ENCODE measurements around the gene TEX35. TPM values are rescaled to one million over a fixed set of nuclear protein-coding genes. Genes with fewer than 3 reads are reported as not detected.
A peak's percentile ranks its signal among the peaks of the same experiment; 100 is the strongest.

Gene TEX35
- total and polyA plus RNA-seq, 2 experiments from 2014 or later = not detected

DNA sequence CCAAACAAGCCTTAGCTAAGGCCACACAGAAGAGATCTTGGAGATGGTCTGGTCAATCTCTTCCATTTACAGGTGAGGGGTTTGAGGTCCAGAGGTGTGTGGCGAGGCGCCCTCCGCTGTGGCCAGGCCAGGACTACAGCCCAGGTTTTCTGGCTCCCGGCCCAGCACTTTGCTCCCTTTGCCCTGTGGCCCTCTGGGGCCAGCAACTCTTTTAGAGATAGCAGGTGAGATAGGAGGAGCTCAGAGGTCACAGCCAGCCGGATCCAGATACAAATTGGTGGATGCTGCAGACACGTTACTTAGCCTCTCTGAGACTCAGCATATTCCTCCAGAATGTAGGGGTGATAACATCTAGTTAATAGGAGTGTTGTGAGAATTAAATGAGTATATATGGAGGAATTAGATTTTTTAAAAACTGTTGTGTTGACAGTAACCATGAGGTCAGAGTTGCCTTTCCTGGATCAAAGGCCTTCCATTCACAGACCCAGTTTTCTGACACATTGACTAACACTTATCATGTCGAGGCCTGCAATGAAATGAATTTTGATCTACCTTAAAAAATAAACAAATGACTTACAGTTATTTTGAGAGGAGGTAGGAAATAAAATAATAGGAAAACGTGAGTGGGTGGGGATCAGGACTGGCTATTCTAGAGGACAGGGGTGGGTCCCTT, 16.6 kb downstream of the TEX35 start:
- no peak for DNase-seq
- Histone ChIP-seq H3K36me3 (ENCODE audit: low read depth) (no peaks in the 10 kb centered on the region), H3K27me3 (replicated peaks; ENCODE audit: insufficient read depth) (no peaks in the 10 kb centered on the region), H3F3A (ENCODE audit: insufficient read depth) (0 out of 2 replicates have a peak, but pooled peaks cover 4% of the 10 kb centered on the region), H3K9ac (no peak overlapping the region), H2AFZ (no peak overlapping the region), H3K9me3 (ENCODE audit: low read depth) (no peaks in the 10 kb centered on the region), H3K79me2 (ENCODE audit: insufficient read depth) (no peaks in the 10 kb centered on the region), H3K4me2 (ENCODE audit: unreplicated experiment) (no peak overlapping the region), H3K9me2 (ENCODE audit: insufficient read depth) (no peaks in the 10 kb centered on the region), H3K27ac (no peak overlapping the region), H3K4me1 (ENCODE audit: insufficient read depth) (peaks cover 13% of the 10 kb centered on the region; the same call in 1 of the 2 replicates), H3K4me3 (no peak overlapping the region), H4K20me1 (ENCODE audit: insufficient read depth) (no peaks in the 10 kb centered on the region)
- no peak for TF ChIP-seq EZH2 (IDR thresholded peaks at IDR 0.05; ENCODE audit: insufficient read depth, poor library complexity, severe bottlenecking)
- TF ChIP-seq EZH2phosphoT487 (IDR thresholded peaks at IDR 0.05; ENCODE audit: insufficient read depth, low read depth) = no peak
- in situ Hi-C loops (cut with MboI) = loop anchor here (25.0 kb wide), 1 partner anchor 833 kb away; the partner anchor contains the start of gene AXDND1
- WGBS, 2 experiments (ENCODE audit: low coverage in 1 of 2, low lambda C conversion rate in 2 of 2, missing lambda C conversion rate in 2 of 2) = 83 to 87% methylated on average over 8 of the region's 8 CpGs

DNA sequence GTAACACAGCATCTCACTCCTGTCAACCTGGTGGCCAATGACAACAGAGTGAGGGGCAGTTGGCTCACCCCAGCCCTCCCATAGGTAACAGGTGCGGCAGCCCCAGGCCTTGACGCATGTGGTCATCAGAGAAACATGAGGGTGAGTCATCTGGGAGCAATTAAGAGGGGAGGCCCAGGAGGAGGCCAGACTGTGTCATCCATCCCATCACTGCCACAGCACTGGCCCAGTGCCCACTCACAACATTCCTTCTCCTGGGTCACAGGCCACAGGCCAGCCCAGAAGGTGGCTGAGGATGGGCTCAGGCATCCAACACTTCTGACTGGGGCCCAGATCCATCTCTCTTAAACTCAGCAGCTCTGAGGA, 17.1 kb downstream of the TEX35 start:
- H3K4me3 ChIP-seq = no peak overlapping the region
- TF ChIP-seq EZH2phosphoT487 (IDR thresholded peaks at IDR 0.05; ENCODE audit: insufficient read depth, low read depth) (no peak), EZH2 (IDR thresholded peaks at IDR 0.05; ENCODE audit: insufficient read depth, poor library complexity, severe bottlenecking) (no peak)
- no peak overlapping the region for H3K27ac ChIP-seq
- H2AFZ ChIP-seq = no peak overlapping the region
- H3K36me3 ChIP-seq (ENCODE audit: low read depth) = no peaks in the 10 kb centered on the region
- 0 out of 2 replicates have a peak, but pooled peaks cover 4% of the 10 kb centered on the region for H3F3A ChIP-seq (ENCODE audit: insufficient read depth)
- no peaks in the 10 kb centered on the region for H4K20me1 ChIP-seq (ENCODE audit: insufficient read depth)
- no peak overlapping the region for H3K9ac ChIP-seq
- no peaks in the 10 kb centered on the region for H3K27me3 ChIP-seq (replicated peaks; ENCODE audit: insufficient read depth)
- H3K4me1 ChIP-seq (ENCODE audit: insufficient read depth) = peaks cover 13% of the 10 kb centered on the region; the same call in 1 of the 2 replicates
- in situ Hi-C loops (cut with MboI) = loop anchor here (25.0 kb wide), 1 partner anchor 832 kb away; the partner anchor contains the start of gene AXDND1
- 0 to 22% methylated on average over 2 of the region's 2 CpGs for WGBS, 2 experiments (ENCODE audit: low coverage in 1 of 2, low lambda C conversion rate in 2 of 2, missing lambda C conversion rate in 2 of 2)
- no peaks in the 10 kb centered on the region for H3K9me2 ChIP-seq (ENCODE audit: insufficient read depth)
- H3K4me2 ChIP-seq (ENCODE audit: unreplicated experiment) = peak overlapping the region; percentile 18
- peak; percentile 84 for DNase-seq
- H3K9me3 ChIP-seq (ENCODE audit: low read depth) = no peaks in the 10 kb centered on the region
- no peaks in the 10 kb centered on the region for H3K79me2 ChIP-seq (ENCODE audit: insufficient read depth)

DNA sequence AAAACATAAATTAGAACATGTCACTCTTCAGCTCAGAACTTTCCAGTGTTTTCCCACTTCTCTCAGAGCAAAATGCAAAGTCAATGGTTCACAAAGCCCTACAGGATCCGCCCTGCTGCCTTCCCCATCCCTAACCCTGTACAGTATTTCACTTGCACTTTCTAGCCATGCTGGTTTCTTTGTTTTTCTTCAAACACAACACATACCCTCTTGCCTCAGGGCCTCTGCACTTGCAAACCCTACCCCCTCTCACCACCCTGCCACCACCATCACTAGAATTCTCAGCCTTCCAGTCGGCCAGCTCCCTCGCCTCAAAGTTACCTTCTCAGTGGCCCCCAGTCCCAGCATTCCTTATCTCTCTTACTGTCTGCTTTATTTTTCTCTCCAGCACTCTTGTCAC, 17.6 kb downstream of the TEX35 start:
- DNase-seq = peak; percentile 27
- Histone ChIP-seq H3K4me2 (ENCODE audit: unreplicated experiment) (peak overlapping the region; percentile 18), H2AFZ (no peak overlapping the region)

DNA sequence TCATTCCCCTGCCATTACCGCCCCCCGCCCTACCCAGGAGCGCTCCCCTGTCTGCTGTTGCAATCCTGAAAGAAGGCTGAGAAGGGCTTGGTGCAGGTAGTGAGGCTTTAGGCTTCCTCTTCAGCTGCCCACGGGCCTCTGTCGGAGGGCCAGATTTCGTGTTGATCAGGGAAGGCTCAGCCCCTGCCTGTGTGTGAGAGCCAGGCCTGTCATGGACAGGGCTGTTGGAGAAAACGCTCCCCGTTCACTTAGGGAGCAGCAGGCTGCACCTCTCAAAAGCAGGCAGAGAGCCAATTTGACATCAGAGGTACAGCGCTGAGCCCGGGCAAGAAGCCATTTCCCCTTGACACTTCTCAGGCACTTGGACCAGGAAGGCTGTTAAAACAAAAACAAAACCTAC, 19.0 kb downstream of the TEX35 start:
- no peak for TF ChIP-seq EZH2phosphoT487 (IDR thresholded peaks at IDR 0.05; ENCODE audit: insufficient read depth, low read depth)
- H3K27ac ChIP-seq = no peak overlapping the region
- in situ Hi-C loops (cut with MboI) = loop anchor here (25.0 kb wide), 1 partner anchor 830 kb away; the partner anchor contains the start of gene AXDND1
- peaks cover 22% of the 10 kb centered on the region for H3K4me1 ChIP-seq (ENCODE audit: insufficient read depth)
- no peaks in the 10 kb centered on the region for H4K20me1 ChIP-seq (ENCODE audit: insufficient read depth)
- no peak overlapping the region for H3K9ac ChIP-seq
- peak; percentile 27 for DNase-seq
- H3K9me3 ChIP-seq (ENCODE audit: low read depth) = no peaks in the 10 kb centered on the region
- no peak overlapping the region for H3K4me2 ChIP-seq (ENCODE audit: unreplicated experiment)
- peak overlapping the region; percentile 83 for H2AFZ ChIP-seq
- 38 to 42% methylated on average over 10 of the region's 10 CpGs for WGBS, 2 experiments (ENCODE audit: low coverage in 1 of 2, low lambda C conversion rate in 2 of 2, missing lambda C conversion rate in 2 of 2)
- H3F3A ChIP-seq (ENCODE audit: insufficient read depth) = peaks cover 19% of the 10 kb centered on the region
- no peaks in the 10 kb centered on the region for H3K79me2 ChIP-seq (ENCODE audit: insufficient read depth)
- H3K36me3 ChIP-seq (ENCODE audit: low read depth) = no peaks in the 10 kb centered on the region
- no peaks in the 10 kb centered on the region for H3K9me2 ChIP-seq (ENCODE audit: insufficient read depth)
- no peak overlapping the region for H3K4me3 ChIP-seq
- no peaks in the 10 kb centered on the region for H3K27me3 ChIP-seq (replicated peaks; ENCODE audit: insufficient read depth)

More for the DNA sequence above, 17.6 kb downstream of the TEX35 start:
- Histone ChIP-seq H3K79me2 (ENCODE audit: insufficient read depth) (no peaks in the 10 kb centered on the region), H3K27ac (no peak overlapping the region), H3K36me3 (ENCODE audit: low read depth) (no peaks in the 10 kb centered on the region), H3K9ac (no peak overlapping the region), H3K9me3 (ENCODE audit: low read depth) (no peaks in the 10 kb centered on the region), H4K20me1 (ENCODE audit: insufficient read depth) (no peaks in the 10 kb centered on the region), H3K4me1 (ENCODE audit: insufficient read depth) (peaks cover 13% of the 10 kb centered on the region; the same call in 1 of the 2 replicates), H3F3A (ENCODE audit: insufficient read depth) (peaks cover 6% of the 10 kb centered on the region; the same call in 1 of the 2 replicates), H3K4me3 (no peak overlapping the region), H3K27me3 (replicated peaks; ENCODE audit: insufficient read depth) (no peaks in the 10 kb centered on the region), H3K9me2 (ENCODE audit: insufficient read depth) (no peaks in the 10 kb centered on the region)
- 94 to 96% methylated on average over 3 of the region's 3 CpGs for WGBS, 2 experiments (ENCODE audit: low coverage in 1 of 2, low lambda C conversion rate in 2 of 2, missing lambda C conversion rate in 2 of 2)
- TF ChIP-seq EZH2phosphoT487 (IDR thresholded peaks at IDR 0.05; ENCODE audit: insufficient read depth, low read depth) (no peak), EZH2 (IDR thresholded peaks at IDR 0.05; ENCODE audit: insufficient read depth, poor library complexity, severe bottlenecking) (no peak)
- in situ Hi-C loops (cut with MboI) = loop anchor here (25.0 kb wide), 1 partner anchor 832 kb away; the partner anchor contains the start of gene AXDND1

Data from GM23248 (cell line).